Ishikawa (cell line): ENCODE measurements around the gene PLPP6.

Experiments used
- EGR1 ChIP-seq: IDR thresholded peaks from 2 replicates; pipeline ENCODE4 v1.6.1; 2012
- EP300 ChIP-seq: IDR thresholded peaks from 2 replicates; pipeline ENCODE4 v1.6.1; 2012; ENCODE audit warnings: borderline replicate concordance
- NFIC ChIP-seq: IDR thresholded peaks from 2 replicates; pipeline ENCODE4 v1.6.1; 2012
- RAD21 ChIP-seq: IDR thresholded peaks from 2 replicates; pipeline ENCODE4 v1.6.1; 2012; ENCODE audit warnings: low read depth
- TAF1 ChIP-seq: IDR thresholded peaks from 2 replicates; pipeline ENCODE4 v1.6.1; 2012; ENCODE audit warnings: low read depth, mild to moderate bottlenecking
- TCF12 ChIP-seq: IDR thresholded peaks from 2 replicates; pipeline ENCODE4 v1.6.1; 2012; ENCODE audit warnings: low read depth
- TEAD4 ChIP-seq: IDR thresholded peaks from 2 replicates; pipeline ENCODE4 v1.6.1; 2012
- YY1 ChIP-seq: IDR thresholded peaks from 2 replicates; pipeline ENCODE4 v1.6.1; 2012; ENCODE audit warnings: low read depth
- ZBTB7A ChIP-seq: IDR thresholded peaks from 2 replicates; pipeline ENCODE4 v1.6.1; 2012; ENCODE audit warnings: low read depth
- TF ChIP-seq, protein P1 (sequence below): IDR thresholded peaks from 2 replicates; pipeline ENCODE4 v1.6.1; 2012; ENCODE audit warnings: low read depth, mild to moderate bottlenecking
- TF ChIP-seq, protein P2 (sequence below): IDR thresholded peaks from 2 replicates; pipeline ENCODE4 v1.6.1; 2012

DNA sequence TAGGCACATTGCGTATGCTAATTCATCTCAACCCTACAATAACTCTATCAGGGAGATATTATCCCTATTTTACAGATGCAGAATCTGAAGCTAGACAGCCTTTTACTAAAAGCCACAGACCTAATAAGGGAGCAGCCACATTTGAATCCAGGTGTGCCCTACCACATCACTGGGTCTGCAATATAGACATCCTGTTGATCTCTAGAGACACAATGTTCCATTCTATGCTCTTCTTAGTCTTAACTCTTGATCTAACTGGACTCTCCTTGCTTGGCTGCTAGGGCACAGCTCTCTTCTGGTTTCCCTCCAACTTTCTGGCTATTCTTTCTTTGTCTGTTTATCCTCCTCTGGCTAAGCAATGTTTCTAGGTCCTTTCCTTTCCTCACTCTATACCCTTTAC lies 5.6 kb downstream of the PLPP6 start:
- TF ChIP-seq, protein P1, sequence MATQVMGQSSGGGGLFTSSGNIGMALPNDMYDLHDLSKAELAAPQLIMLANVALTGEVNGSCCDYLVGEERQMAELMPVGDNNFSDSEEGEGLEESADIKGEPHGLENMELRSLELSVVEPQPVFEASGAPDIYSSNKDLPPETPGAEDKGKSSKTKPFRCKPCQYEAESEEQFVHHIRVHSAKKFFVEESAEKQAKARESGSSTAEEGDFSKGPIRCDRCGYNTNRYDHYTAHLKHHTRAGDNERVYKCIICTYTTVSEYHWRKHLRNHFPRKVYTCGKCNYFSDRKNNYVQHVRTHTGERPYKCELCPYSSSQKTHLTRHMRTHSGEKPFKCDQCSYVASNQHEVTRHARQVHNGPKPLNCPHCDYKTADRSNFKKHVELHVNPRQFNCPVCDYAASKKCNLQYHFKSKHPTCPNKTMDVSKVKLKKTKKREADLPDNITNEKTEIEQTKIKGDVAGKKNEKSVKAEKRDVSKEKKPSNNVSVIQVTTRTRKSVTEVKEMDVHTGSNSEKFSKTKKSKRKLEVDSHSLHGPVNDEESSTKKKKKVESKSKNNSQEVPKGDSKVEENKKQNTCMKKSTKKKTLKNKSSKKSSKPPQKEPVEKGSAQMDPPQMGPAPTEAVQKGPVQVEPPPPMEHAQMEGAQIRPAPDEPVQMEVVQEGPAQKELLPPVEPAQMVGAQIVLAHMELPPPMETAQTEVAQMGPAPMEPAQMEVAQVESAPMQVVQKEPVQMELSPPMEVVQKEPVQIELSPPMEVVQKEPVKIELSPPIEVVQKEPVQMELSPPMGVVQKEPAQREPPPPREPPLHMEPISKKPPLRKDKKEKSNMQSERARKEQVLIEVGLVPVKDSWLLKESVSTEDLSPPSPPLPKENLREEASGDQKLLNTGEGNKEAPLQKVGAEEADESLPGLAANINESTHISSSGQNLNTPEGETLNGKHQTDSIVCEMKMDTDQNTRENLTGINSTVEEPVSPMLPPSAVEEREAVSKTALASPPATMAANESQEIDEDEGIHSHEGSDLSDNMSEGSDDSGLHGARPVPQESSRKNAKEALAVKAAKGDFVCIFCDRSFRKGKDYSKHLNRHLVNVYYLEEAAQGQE: no peak
- no peak for TF ChIP-seq EP300
- no peak for TF ChIP-seq EGR1
- no peak for TF ChIP-seq NFIC
- TF ChIP-seq TAF1: no peak
- no peak for TF ChIP-seq TEAD4
- no peak for TF ChIP-seq ZBTB7A
- TF ChIP-seq YY1: no peak
- TF ChIP-seq, protein P2, sequence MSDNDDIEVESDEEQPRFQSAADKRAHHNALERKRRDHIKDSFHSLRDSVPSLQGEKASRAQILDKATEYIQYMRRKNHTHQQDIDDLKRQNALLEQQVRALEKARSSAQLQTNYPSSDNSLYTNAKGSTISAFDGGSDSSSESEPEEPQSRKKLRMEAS: no peak
- TF ChIP-seq TCF12: no peak
- TF ChIP-seq RAD21: no peak
